ENCODE data around the gene FGF14.

Gene FGF14

DNA sequence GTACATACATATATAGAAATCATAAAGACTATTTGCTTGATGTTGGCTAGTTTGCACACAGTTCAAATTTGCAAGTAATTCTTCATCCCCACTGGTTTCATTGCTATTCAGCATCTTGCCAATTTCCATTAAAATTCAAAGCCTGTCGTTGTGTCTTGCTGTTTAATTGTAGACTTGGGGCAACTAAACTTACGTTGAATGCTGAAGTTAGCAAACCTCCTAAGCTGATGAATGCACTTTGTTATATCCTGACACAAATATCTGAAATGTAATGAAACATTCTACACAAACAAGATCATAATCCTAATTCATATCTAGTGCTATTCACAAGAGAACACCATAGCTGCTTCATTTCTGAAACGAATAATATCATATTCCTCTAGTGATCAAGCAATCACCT, 568.2 kb downstream of the FGF14 start:
- H3K4me3 ChIP-seq (replicated peaks; ENCODE audit: low read depth, low read length) = no peak overlapping the region
- TF ChIP-seq CTCF (IDR thresholded peaks at IDR 0.05; ENCODE audit: low read length, missing control alignments) = no peak
- DNase-seq (ENCODE audit: low read depth) = no peak

DNA sequence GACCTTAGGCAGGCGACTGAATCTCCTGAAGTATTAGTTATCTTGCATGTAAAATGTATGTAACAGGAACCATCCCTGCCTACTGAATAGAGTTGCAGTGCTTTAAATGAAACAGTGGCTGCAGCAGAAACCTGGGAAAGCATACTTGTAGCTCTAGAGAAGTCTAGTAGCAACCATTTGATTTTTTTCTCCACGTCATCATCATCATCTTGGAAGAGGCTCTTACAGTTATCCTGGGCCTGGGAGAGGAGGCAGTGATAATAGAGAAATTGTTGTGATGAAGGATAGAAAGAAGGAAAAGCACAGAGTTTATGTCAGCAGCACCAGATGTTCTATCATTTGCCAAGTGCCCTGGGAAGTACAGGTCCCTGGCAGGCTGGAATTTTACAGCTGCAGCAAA, 571.8 kb downstream of the FGF14 start:
- TF ChIP-seq CTCF (IDR thresholded peaks at IDR 0.05; ENCODE audit: low read length, missing control alignments) = no peak
- DNase-seq (ENCODE audit: low read depth) = no peak
- no peak overlapping the region for H3K4me3 ChIP-seq (replicated peaks; ENCODE audit: low read depth, low read length)

- no peak for DNase-seq (ENCODE audit: low read depth)
- TF ChIP-seq CTCF (IDR thresholded peaks at IDR 0.05; ENCODE audit: low read length, missing control alignments) = no peak
- H3K4me3 ChIP-seq (replicated peaks; ENCODE audit: low read depth, low read length) = no peak overlapping the region
These were observed 572.4 kb downstream of the FGF14 start for GRCh38 chr13:101829484-101829883.

GRCh38 chr13:101828119-101828518, 573.7 kb downstream of the FGF14 start:
- no peak overlapping the region for H3K4me3 ChIP-seq (replicated peaks; ENCODE audit: low read depth, low read length)
- DNase-seq (ENCODE audit: low read depth) = no peak
- TF ChIP-seq CTCF (IDR thresholded peaks at IDR 0.05; ENCODE audit: low read length, missing control alignments) = no peak

DNA sequence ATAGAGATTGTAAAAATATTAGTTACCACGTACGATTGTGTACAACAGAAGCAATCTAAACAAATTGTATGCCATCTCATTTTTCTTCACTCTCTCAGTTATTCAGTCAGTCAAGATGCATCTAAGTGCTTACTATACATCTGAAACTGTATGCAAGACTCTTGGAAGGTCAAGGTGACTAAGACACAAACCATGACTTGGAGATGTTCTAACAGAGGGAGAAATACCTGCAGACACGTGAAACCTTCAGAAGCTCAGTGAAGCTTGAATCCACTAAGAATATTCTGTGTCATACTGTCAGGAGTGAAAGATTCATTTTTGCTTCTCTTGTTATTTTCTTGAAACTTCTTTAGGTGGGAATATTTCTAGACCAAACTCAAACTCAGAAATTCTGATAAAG, 584.0 kb downstream of the FGF14 start:
- DNase-seq (ENCODE audit: low read depth) = no peak
- TF ChIP-seq CTCF (IDR thresholded peaks at IDR 0.05; ENCODE audit: low read length, missing control alignments) = no peak

GRCh38 chr13:101811881-101812280, 590.0 kb downstream of the FGF14 start:
- DNase-seq (ENCODE audit: low read depth) = no peak
- no peak for TF ChIP-seq CTCF (IDR thresholded peaks at IDR 0.05; ENCODE audit: low read length, missing control alignments)

More for the DNA sequence above, 584.0 kb downstream of the FGF14 start:
- H3K4me3 ChIP-seq (replicated peaks; ENCODE audit: low read depth, low read length) = no peak overlapping the region

DNA sequence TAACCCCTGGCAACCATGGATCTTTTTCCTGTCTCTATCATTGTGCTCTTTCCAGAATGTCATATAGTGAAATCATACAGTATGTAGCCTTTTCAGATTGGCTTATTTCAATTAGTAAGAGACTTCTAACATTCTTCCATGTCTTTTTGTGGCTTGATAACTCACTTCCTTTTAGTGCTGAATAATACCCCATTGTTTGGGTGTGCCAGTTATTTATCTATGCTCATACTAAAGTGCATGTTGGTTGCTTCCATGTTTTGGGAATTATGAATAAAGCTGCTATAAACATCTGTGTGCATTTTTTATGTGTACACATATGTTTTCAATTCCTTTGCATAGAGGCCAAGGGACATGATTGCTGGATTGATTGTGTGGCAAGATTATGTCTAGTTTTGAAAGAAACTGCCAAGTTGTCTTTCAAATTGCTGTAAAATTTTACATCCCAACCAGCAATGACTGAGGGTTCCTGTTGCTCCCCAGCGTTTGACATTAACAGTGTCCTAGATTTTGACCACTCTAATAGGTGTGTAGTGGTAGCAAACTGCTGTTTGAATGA, 590.5 kb downstream of the FGF14 start:
- no peak for TF ChIP-seq CTCF (IDR thresholded peaks at IDR 0.05; ENCODE audit: low read length, missing control alignments)
- H3K4me3 ChIP-seq (replicated peaks; ENCODE audit: low read depth, low read length) = no peak overlapping the region
- DNase-seq (ENCODE audit: low read depth) = no peak

More at GRCh38 chr13:101811881-101812280, 590.0 kb downstream of the FGF14 start:
- H3K4me3 ChIP-seq (replicated peaks; ENCODE audit: low read depth, low read length) = no peak overlapping the region
